ENCODE data around the gene CABLES1.

The CABLES1 gene

GRCh38 chr18:23276451-23276850 is 141.2 kb downstream of the CABLES1 start:
- no peaks in the 10 kb centered on the region for H3K27me3 ChIP-seq (ENCODE audit: insufficient read depth, low read length, poor library complexity)

GRCh38 chr18:23277399-23277798 is 142.1 kb downstream of the CABLES1 start:
- no peak overlapping the region for H3K4me3 ChIP-seq (ENCODE audit: low read depth in 1 of 2, low read length in 2 of 2)
- no peak for ATAC-seq (ENCODE audit: insufficient read depth, low read depth)
- H3K27ac ChIP-seq (ENCODE audit: low read length): no peak overlapping the region

More at GRCh38 chr18:23276451-23276850, 141.2 kb downstream of the CABLES1 start:
- H2AFZ ChIP-seq (ENCODE audit: low read depth, low read length): no peak overlapping the region
- no peak overlapping the region for H3K4me3 ChIP-seq (ENCODE audit: low read depth in 1 of 2, low read length in 2 of 2)
- H3K36me3 ChIP-seq (ENCODE audit: insufficient read depth, low read length): no peaks in the 10 kb centered on the region
- no peak for TF ChIP-seq CTCF (IDR thresholded peaks at IDR 0.05; ENCODE audit: borderline replicate concordance, extremely low read depth, low read length, poor library complexity, severe bottlenecking)
- TF ChIP-seq EZH2 (IDR thresholded peaks at IDR 0.05; ENCODE audit: borderline replicate concordance, low read depth, low read length, severe bottlenecking): no peak
- H3K9ac ChIP-seq (ENCODE audit: low read depth, low read length): no peak overlapping the region
- H4K20me1 ChIP-seq (ENCODE audit: insufficient read depth, low read length): no peaks in the 10 kb centered on the region
- no peak overlapping the region for H3K4me2 ChIP-seq (ENCODE audit: insufficient read depth, low read length)
- ATAC-seq (ENCODE audit: insufficient read depth, low read depth) (no peak), DNase-seq (no peak)
- no peaks in the 10 kb centered on the region for H3K79me2 ChIP-seq (ENCODE audit: insufficient read depth, low read length)
- no peaks in the 10 kb centered on the region for H3K4me1 ChIP-seq (ENCODE audit: insufficient read depth, low read length)
- H3K9me3 ChIP-seq (ENCODE audit: insufficient read depth, low read length, severe bottlenecking): no peaks in the 10 kb centered on the region
- no peak overlapping the region for H3K27ac ChIP-seq (ENCODE audit: low read length)

GRCh38 chr18:23279931-23280330 is 144.6 kb downstream of the CABLES1 start:
- Histone ChIP-seq H3K27ac (ENCODE audit: low read length) (no peak overlapping the region), H3K9me3 (ENCODE audit: insufficient read depth, low read length, severe bottlenecking) (no peaks in the 10 kb centered on the region), H3K36me3 (ENCODE audit: insufficient read depth, low read length) (no peaks in the 10 kb centered on the region), H4K20me1 (ENCODE audit: insufficient read depth, low read length) (no peaks in the 10 kb centered on the region), H3K79me2 (ENCODE audit: insufficient read depth, low read length) (no peaks in the 10 kb centered on the region), H3K27me3 (ENCODE audit: insufficient read depth, low read length, poor library complexity) (no peaks in the 10 kb centered on the region), H3K4me2 (ENCODE audit: insufficient read depth, low read length) (no peak overlapping the region), H3K4me1 (ENCODE audit: insufficient read depth, low read length) (no peaks in the 10 kb centered on the region), H3K9ac (ENCODE audit: low read depth, low read length) (no peak overlapping the region), H2AFZ (ENCODE audit: low read depth, low read length) (no peak overlapping the region), H3K4me3 (ENCODE audit: low read depth in 1 of 2, low read length in 2 of 2) (no peak overlapping the region)
- DNase-seq: no peak
- ATAC-seq (ENCODE audit: insufficient read depth, low read depth): no peak
- TF ChIP-seq EZH2 (IDR thresholded peaks at IDR 0.05; ENCODE audit: borderline replicate concordance, low read depth, low read length, severe bottlenecking) (no peak), CTCF (IDR thresholded peaks at IDR 0.05; ENCODE audit: borderline replicate concordance, extremely low read depth, low read length, poor library complexity, severe bottlenecking) (no peak)

More at GRCh38 chr18:23277399-23277798, 142.1 kb downstream of the CABLES1 start:
- Histone ChIP-seq H3K27me3 (ENCODE audit: insufficient read depth, low read length, poor library complexity) (no peaks in the 10 kb centered on the region), H4K20me1 (ENCODE audit: insufficient read depth, low read length) (no peaks in the 10 kb centered on the region), H2AFZ (ENCODE audit: low read depth, low read length) (no peak overlapping the region), H3K36me3 (ENCODE audit: insufficient read depth, low read length) (no peaks in the 10 kb centered on the region), H3K79me2 (ENCODE audit: insufficient read depth, low read length) (no peaks in the 10 kb centered on the region), H3K4me1 (ENCODE audit: insufficient read depth, low read length) (no peaks in the 10 kb centered on the region), H3K4me2 (ENCODE audit: insufficient read depth, low read length) (no peak overlapping the region), H3K9me3 (ENCODE audit: insufficient read depth, low read length, severe bottlenecking) (no peaks in the 10 kb centered on the region), H3K9ac (ENCODE audit: low read depth, low read length) (no peak overlapping the region)
- no peak for TF ChIP-seq CTCF (IDR thresholded peaks at IDR 0.05; ENCODE audit: borderline replicate concordance, extremely low read depth, low read length, poor library complexity, severe bottlenecking)
- no peak for DNase-seq

GRCh38 chr18:23280844-23281243 is 145.6 kb downstream of the CABLES1 start:
- Histone ChIP-seq H3K9me3 (ENCODE audit: insufficient read depth, low read length, severe bottlenecking) (no peaks in the 10 kb centered on the region), H3K27ac (ENCODE audit: low read length) (no peak overlapping the region), H3K36me3 (ENCODE audit: insufficient read depth, low read length) (no peaks in the 10 kb centered on the region), H3K4me1 (ENCODE audit: insufficient read depth, low read length) (no peaks in the 10 kb centered on the region), H3K9ac (ENCODE audit: low read depth, low read length) (no peak overlapping the region), H3K27me3 (ENCODE audit: insufficient read depth, low read length, poor library complexity) (no peaks in the 10 kb centered on the region), H3K79me2 (ENCODE audit: insufficient read depth, low read length) (no peaks in the 10 kb centered on the region), H3K4me2 (ENCODE audit: insufficient read depth, low read length) (no peak overlapping the region), H2AFZ (ENCODE audit: low read depth, low read length) (no peak overlapping the region), H3K4me3 (ENCODE audit: low read depth in 1 of 2, low read length in 2 of 2) (no peak overlapping the region), H4K20me1 (ENCODE audit: insufficient read depth, low read length) (no peaks in the 10 kb centered on the region)
- ATAC-seq (ENCODE audit: insufficient read depth, low read depth): no peak
- TF ChIP-seq EZH2 (IDR thresholded peaks at IDR 0.05; ENCODE audit: borderline replicate concordance, low read depth, low read length, severe bottlenecking) (no peak), CTCF (IDR thresholded peaks at IDR 0.05; ENCODE audit: borderline replicate concordance, extremely low read depth, low read length, poor library complexity, severe bottlenecking) (no peak)
- DNase-seq: no peak
